Transverse colon (tissue), 4 donors: ENCODE results near the gene SIL1. TPM values are rescaled to one million over a fixed set of nuclear protein-coding genes. Genes with fewer than 3 reads are reported as not detected.
"Not testable (repeated sequence)": the region's sequence is repeated elsewhere in the genome, so short reads cannot be mapped to it uniquely, and the experiment has no call there.

Experiments used
- DNase-seq: peaks from one replicate; pipeline ENCODE4 v3.0.0-alpha.2; 2019
- H3K27ac ChIP-seq, 4 donors: fragments of 200-600 bp; sonication (generic); 2 replicates each; pipeline ENCODE4 v1.5.1; 2016 to 2018; ENCODE audit warnings: inconsistent platforms in 4 of 4
- H3K27me3 ChIP-seq: fragments of 200-600 bp; sonication (generic); 2 replicates; pipeline ENCODE4 v1.5.1; 2017; ENCODE audit warnings: inconsistent platforms
- H3K36me3 ChIP-seq, 4 donors: fragments of 200-600 bp; sonication (generic); 2 replicates each; pipeline ENCODE4 v1.5.1; 2017 to 2019; ENCODE audit warnings: inconsistent platforms in 4 of 4
- H3K4me1 ChIP-seq, 4 donors: fragments of 200-600 bp; sonication (generic); 2 replicates each; pipeline ENCODE4 v1.5.1; 2017 to 2020; ENCODE audit warnings: inconsistent platforms in 4 of 4
- H3K4me3 ChIP-seq, 4 donors: fragments of 200-600 bp; sonication (generic); 1 replicate in 1 of 4; 2 replicates in 3 of 4; pipeline versions ENCODE4 v1.5.1 to v1.6.1; 2017 to 2019; ENCODE audit warnings: inconsistent platforms in 4 of 4
- H3K9me3 ChIP-seq, 2 donors: fragments of 200-600 bp; sonication (generic); 2 replicates each; pipeline ENCODE4 v1.5.1; 2017 to 2019; ENCODE audit warnings: inconsistent platforms in 2 of 2
- EP300 ChIP-seq: sonication (generic); formaldehyde crosslinking; IDR thresholded peaks from one replicate; pipeline ENCODE4 v1.6.1; 2017; ENCODE audit warnings: antibody characterized with exemption, low read depth
- POLR2A ChIP-seq: fragments of 450-650 bp; IDR thresholded peaks from one replicate; pipeline ENCODE4 v1.6.1; 2016; ENCODE audit warnings: antibody characterized with exemption, mild to moderate bottlenecking, moderate library complexity
- POLR2AphosphoS5 ChIP-seq, 3 donors: sonication (generic); formaldehyde crosslinking; IDR thresholded peaks; one replicate each; pipeline ENCODE4 v1.6.1; 2016; ENCODE audit warnings: antibody characterized with exemption in 3 of 3
- WGBS, 2 donors: methylation state at CpG; one replicate each; pipeline ENCODE4 v1.1.5; 2018; ENCODE audit warnings: low coverage in 1 of 2; 5-methylcytosine and 5-hydroxymethylcytosine counted together
- in situ Hi-C, 4 donors: fragments of 200-750 bp; cut with MboI; loops; one replicate each; pipeline versions ENCODE4 v1.15.0 to v1.15.1; 2017; ENCODE audit warnings: low sequenced_read_pairs in 3 of 4, low pct_ligation_motif_present in 1 of 4, low pct_unique_long_range_greater_than_20kb in 1 of 4
- intact Hi-C: fragments of 100-400 bp; cut with DNase I; formaldehyde crosslinking; loops from one replicate; pipeline ENCODE4 v1.15.1; 2023; ENCODE audit warnings: low total_unique reads
- total RNA-seq, 4 donors: library from RNA; depleted of rRNA; stranded (reverse); fragments of >200 nt; gene quantifications; one replicate each; pipeline ENCODE4 v1.1.0, GENCODE V29; 2016
- TF ChIP-seq, protein P1 (sequence below), 5 experiments: fragments of 200-600 bp in 3 of 5; fragments of 450-650 bp in 2 of 5; sonication (generic) in 3 of 5; IDR thresholded peaks; 1 replicate in 2 of 5; 2 replicates in 3 of 5; pipeline ENCODE4 v1.5.1; 2016 to 2017; ENCODE audit warnings: antibody characterized with exemption in 5 of 5, inconsistent platforms in 3 of 5, mild to moderate bottlenecking in 2 of 5, moderate library complexity in 1 of 5

Gene SIL1
- total RNA-seq, 4 donors from 2014 or later = 11.1 to 38.1 (median 29.0) TPM

DNA sequence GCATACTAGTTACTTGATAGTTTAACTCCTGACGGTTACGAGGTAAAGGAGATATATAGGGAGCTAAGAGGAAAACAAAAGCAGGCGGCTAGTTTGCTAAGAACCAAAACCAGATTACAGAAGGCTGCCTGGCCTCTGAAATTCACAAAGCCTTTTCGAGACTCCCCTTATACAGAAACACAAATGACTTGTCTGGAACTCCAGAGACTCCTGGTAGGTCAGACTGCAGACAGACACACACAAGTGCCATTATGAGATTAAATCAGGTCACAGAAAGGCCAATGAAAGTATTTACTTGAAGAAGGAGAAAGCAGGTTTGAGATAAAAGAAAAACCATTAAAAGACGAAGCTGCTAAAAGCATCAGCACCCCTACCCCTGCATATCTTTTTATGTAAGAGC is 180.5 kb downstream of the SIL1 start:
- 91 to 100% methylated on average over 3 to 5 of the region's 5 CpGs for WGBS, 2 donors
- TF ChIP-seq, protein P1, sequence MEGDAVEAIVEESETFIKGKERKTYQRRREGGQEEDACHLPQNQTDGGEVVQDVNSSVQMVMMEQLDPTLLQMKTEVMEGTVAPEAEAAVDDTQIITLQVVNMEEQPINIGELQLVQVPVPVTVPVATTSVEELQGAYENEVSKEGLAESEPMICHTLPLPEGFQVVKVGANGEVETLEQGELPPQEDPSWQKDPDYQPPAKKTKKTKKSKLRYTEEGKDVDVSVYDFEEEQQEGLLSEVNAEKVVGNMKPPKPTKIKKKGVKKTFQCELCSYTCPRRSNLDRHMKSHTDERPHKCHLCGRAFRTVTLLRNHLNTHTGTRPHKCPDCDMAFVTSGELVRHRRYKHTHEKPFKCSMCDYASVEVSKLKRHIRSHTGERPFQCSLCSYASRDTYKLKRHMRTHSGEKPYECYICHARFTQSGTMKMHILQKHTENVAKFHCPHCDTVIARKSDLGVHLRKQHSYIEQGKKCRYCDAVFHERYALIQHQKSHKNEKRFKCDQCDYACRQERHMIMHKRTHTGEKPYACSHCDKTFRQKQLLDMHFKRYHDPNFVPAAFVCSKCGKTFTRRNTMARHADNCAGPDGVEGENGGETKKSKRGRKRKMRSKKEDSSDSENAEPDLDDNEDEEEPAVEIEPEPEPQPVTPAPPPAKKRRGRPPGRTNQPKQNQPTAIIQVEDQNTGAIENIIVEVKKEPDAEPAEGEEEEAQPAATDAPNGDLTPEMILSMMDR (IDR thresholded peaks at IDR 0.05) = no peak
- TF ChIP-seq POLR2AphosphoS5 (IDR thresholded peaks at IDR 0.05) (no peak), POLR2A (no peak), EP300 (no peak)
- intact Hi-C loops (no loop called here), in situ Hi-C loops (no loop called here)
- H3K4me3 ChIP-seq = no peak overlapping the region
- H3K27ac ChIP-seq = no peak overlapping the region
- H3K4me1 ChIP-seq = no peaks in the 10 kb centered on the region
- H3K27me3 ChIP-seq = no peaks in the 10 kb centered on the region
- H3K36me3 ChIP-seq = no peaks in the 10 kb centered on the region
- DNase-seq = no peak
- no peaks in the 10 kb centered on the region for H3K9me3 ChIP-seq

DNA sequence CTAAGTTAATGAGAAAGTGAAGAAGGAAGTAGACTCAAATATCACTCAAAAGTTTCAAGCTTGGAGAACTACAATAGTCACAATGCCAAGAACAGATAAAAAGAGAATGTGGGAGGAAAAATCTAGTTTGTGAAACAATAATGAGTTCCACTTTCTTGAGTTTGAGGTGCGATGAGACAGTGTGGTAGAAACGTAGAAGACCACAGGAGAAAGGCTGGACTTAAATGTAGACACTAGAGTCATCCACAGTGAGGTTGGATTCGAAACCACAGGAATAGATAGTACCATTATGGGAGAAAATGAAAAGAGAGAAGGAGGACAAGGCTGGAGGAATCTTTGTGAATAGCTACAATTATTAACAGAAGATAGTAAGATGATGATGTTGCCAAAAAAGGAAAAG is 182.0 kb downstream of the SIL1 start:
- TF ChIP-seq POLR2A (no peak), POLR2AphosphoS5 (IDR thresholded peaks at IDR 0.05) (no peak), EP300 (no peak)
- TF ChIP-seq, protein P1 (IDR thresholded peaks at IDR 0.05) = no peak
- Histone ChIP-seq H3K4me3 (no peak overlapping the region), H3K36me3 (no peaks in the 10 kb centered on the region), H3K4me1 (no peaks in the 10 kb centered on the region), H3K27me3 (no peaks in the 10 kb centered on the region), H3K9me3 (no peaks in the 10 kb centered on the region), H3K27ac (no peak overlapping the region)
- WGBS, 2 donors = 93 to 94% methylated on average over 3 of the region's 3 CpGs
- intact Hi-C loops (no loop called here), in situ Hi-C loops (no loop called here)
- no peak for DNase-seq

- Histone ChIP-seq H3K4me3 (no peak overlapping the region), H3K36me3 (no peaks in the 10 kb centered on the region), H3K9me3 (no peaks in the 10 kb centered on the region), H3K27me3 (no peaks in the 10 kb centered on the region), H3K4me1 (no peaks in the 10 kb centered on the region), H3K27ac (no peak overlapping the region)
- 87 to 93% methylated on average over 3 to 4 of the region's 4 CpGs for WGBS, 2 donors
- no peak for TF ChIP-seq EP300
- intact Hi-C loops (no loop called here), in situ Hi-C loops (no loop called here)
- DNase-seq = no peak
Measured at GRCh38 chr5:139014726-139015125, 183.4 kb downstream of the SIL1 start.

GRCh38 chr5:139012176-139012575 is 186.0 kb downstream of the SIL1 start:
- DNase-seq = no peak
- no peak overlapping the region for H3K4me3 ChIP-seq
- TF ChIP-seq, protein P1 (IDR thresholded peaks at IDR 0.05) = no peak
- TF ChIP-seq POLR2A (no peak), POLR2AphosphoS5 (IDR thresholded peaks at IDR 0.05) (no peak), EP300 (no peak)
- intact Hi-C loops (no loop called here), in situ Hi-C loops (no loop called here)
- no peaks in the 10 kb centered on the region for H3K4me1 ChIP-seq
- no peaks in the 10 kb centered on the region for H3K36me3 ChIP-seq
- 97 to 100% methylated on average over 4 of the region's 4 CpGs for WGBS, 2 donors
- H3K27ac ChIP-seq = no peak overlapping the region
- H3K9me3 ChIP-seq = no peaks in the 10 kb centered on the region
- no peaks in the 10 kb centered on the region for H3K27me3 ChIP-seq

DNA sequence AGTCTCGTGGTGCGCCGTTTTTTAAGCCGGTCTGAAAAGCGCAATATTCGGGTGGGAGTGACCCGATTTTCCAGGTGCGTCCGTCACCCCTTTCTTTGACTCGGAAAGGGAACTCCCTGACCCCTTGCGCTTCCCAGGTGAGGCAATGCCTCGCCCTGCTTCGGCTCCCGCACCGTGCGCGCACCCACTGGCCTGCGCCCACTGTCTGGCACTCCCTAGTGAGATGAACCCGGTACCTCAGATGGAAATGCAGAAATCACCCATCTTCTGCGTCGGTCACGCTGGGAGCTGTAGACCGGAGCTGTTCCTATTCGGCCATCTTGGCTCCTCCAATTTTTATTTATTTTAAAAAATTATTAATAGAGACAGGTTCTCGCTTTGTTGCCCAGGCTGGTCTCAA is 187.0 kb downstream of the SIL1 start:
- in situ Hi-C loops, H3K9me3 ChIP-seq, H3K36me3 ChIP-seq, intact Hi-C loops, H3K4me1 ChIP-seq, H3K27me3 ChIP-seq: not testable (repeated sequence)
- Histone ChIP-seq H3K4me3 (peak overlapping the region in 3 of 4 donors; percentile 26 to 38 (median 27)), H3K27ac (peak overlapping the region in 3 of 4 donors; percentile 34 to 55 (median 54))
- 40 to 61% methylated on average over 1 to 12 of the region's 25 CpGs for WGBS, 2 donors
- peak; percentile 21 for DNase-seq
